Right lung (tissue), 5 donors: ENCODE data around the gene GTF2F1. TPM values are rescaled to one million over a fixed set of nuclear protein-coding genes. Genes with fewer than 3 reads are reported as not detected.
"Not testable (repeated sequence)": the region's sequence is repeated elsewhere in the genome, so short reads cannot be mapped to it uniquely, and the experiment has no call there.

Experiments
- DNase-seq, 2 donors: peaks; one replicate each; pipeline ENCODE4 v3.0.0-alpha.2; 2013
- polyA plus RNA-seq, 5 donors: library from polyadenylated mRNA; unstranded; fragments of 120-200 nt; gene quantifications; one replicate each; pipeline versions ENCODE4 v1.2.1 to v1.2.3, GENCODE V29; 2013; ENCODE audit warnings: inconsistent platforms in 1 of 5, low replicate concordance in 1 of 5; ENCODE audit not compliant: insufficient read length in 5 of 5, insufficient read depth in 1 of 5

Gene GTF2F1
- polyA plus RNA-seq, 5 donors: 62.7 to 90.2 (median 74.5) TPM

GRCh38 chr19:6393983-6394412 lies 1.0 kb upstream of the GTF2F1 start:
- no peak for DNase-seq

DNA sequence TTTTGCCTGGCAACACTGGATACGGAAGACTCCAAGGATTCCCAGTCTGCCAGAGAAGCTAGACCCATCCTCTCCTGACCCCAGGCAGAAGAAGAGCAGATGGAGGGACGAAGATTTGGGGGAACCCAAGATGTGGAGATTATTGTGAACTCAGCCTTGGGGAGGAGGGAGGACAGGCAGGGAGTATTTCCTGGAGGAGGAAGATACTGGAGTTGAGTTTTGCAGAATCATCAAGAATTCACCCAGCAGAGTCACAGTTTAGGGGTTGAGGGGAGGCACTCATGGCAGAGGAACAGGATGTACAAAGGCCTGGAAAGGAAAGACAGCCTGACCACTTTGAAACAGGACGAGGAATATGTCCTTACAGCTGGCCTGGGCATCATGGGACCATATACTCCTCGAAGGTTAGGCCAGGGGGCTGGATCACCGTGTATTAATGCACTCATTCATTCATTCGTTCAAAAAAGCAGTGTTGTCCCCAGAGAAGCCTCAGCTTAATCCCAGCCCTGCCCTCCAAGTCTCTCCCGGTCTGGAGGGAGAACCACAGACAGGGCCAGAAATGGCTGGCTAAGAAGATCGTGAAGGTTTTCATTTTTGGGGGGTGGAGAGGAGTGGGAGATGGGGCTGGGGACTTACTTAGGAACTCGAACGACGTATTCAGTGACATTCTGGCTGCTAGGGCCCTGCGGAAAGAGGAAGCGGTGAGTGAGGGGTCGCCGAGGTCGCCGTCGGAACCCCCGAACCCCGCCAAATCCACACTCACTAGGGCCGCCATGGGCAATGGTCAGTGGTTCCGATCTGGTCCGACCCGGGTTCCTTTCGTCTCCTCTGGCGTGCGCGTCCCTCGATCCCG lies 517 bp downstream of the GTF2F1 start:
- no peak for DNase-seq

DNA sequence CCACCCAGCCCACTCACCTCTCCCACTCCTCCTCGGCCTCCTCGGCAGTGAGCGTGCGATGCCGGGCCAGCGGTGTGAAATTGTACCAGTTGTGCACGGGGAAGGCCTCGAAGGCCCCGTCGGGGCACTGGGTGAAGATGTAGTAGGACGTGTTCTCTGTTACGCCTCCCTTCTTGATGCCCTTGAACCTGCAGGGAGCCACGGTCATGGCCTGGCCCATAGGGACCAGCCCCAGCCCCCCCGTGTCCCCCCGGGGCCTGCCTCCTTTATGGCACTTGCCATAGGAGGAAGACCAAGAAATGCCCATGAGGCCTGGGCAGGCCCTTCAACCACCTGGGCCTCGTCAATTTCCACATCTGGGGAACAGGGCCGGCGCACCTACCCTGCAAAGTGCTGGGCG lies 5.6 kb downstream of the GTF2F1 start:
- no peak for DNase-seq

DNA sequence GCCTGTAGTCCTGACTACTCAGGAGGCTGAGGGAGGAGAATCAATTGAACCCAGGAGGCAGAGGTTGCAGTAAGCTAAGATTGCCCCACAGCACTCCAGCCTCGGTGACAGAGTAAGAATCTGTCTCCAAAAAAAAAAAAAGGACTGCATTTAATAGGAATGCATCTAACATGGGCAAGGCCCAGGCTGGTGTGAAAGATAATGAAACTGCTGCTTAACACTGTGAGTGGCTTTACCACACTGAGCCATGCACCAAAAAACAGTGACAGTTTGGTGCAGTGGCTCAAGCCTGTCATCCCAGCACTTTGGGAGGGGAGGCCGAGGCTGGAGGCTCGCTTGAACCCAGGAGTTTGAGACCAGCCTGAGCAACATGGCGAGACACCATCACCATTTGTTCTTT lies 8.6 kb downstream of the GTF2F1 start:
- DNase-seq: no peak

DNA sequence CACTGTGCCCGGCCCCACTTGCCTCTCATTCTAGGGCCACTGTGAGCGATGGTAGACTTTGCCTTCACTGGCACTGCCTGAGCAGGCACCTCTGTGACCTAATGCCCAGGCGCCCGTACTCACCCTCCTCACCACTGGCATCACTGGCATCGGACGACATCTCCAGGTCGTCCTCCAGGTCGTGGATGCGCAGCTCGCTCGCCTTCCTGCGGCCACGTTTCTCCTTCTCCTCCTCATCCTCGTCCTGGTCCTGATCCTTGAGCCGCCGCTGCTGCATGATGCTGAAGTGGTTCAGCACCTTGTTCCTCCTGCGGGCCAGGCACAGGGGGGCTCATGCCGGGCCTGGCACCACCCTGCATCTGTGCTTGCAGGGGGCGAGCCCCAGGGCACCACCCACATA lies 9.8 kb downstream of the GTF2F1 start:
- no peak for DNase-seq

- no peak for DNase-seq
Measured at GRCh38 chr19:6381030-6381750, 11.8 kb downstream of the GTF2F1 start.

DNA sequence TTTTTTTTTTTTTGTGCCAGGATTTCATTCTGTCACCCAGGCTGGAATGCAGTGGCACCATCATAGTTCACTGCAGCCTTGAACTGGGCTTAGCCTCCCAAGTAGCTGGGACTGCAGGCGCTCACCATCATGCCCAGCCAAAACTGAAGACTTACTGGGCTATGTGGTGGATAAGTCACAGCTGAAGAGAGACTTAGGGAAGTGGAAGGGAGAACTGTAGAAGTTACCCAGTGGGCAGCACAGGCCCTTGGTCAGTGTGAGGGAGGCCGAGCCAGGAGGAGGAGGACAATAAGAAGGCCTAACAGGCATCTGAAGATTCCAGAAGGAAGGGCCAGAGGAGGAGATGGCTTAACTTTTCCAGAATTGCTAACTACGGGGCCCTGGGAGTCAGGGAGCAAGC lies 13.2 kb downstream of the GTF2F1 start:
- DNase-seq: no peak

GRCh38 chr19:6378486-6378885 lies 14.5 kb downstream of the GTF2F1 start:
- no peak for DNase-seq

- DNase-seq: no peak
Measured at GRCh38 chr19:6378041-6378440, 14.9 kb downstream of the GTF2F1 start.

- DNase-seq: no peak
Measured at GRCh38 chr19:6376512-6377190, 16.3 kb downstream of the GTF2F1 start.

DNA sequence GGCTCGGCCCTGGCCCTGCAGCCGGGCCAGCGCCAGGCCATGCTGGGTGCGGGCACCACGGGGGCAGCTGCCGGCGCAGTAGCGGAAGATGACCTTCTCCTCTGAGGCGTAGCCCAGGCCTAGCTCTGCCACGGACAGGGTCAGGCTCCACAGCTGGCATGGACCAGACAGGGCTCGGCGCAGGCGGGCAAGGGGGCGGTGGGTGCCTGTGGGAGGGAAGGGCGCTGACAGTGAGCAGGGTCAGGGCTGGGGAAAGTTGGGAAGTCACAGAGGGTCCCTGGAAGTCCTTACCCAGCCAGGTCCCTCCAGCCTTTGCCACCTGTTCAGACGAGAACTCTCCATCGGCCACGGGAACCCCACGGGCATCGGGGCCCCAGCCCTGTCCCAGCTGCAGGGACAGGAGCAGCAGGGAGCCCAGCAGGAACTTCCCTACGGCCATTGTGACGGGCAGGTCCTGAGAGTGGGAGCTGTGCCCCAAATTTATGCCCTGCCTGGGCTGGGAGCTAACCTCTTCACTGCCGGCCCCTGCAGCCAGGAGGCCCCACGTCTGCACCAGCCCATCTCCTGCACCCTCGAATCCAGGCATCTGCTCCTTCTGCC lies 17.5 kb downstream of the GTF2F1 start, which contains the start of gene PSPN:
Gene PSPN (minus strand): TSS at position 523 of the 600 bp plus-strand sequence. CDS start 84 bp downstream, at position 439.
- no peak for DNase-seq

DNA sequence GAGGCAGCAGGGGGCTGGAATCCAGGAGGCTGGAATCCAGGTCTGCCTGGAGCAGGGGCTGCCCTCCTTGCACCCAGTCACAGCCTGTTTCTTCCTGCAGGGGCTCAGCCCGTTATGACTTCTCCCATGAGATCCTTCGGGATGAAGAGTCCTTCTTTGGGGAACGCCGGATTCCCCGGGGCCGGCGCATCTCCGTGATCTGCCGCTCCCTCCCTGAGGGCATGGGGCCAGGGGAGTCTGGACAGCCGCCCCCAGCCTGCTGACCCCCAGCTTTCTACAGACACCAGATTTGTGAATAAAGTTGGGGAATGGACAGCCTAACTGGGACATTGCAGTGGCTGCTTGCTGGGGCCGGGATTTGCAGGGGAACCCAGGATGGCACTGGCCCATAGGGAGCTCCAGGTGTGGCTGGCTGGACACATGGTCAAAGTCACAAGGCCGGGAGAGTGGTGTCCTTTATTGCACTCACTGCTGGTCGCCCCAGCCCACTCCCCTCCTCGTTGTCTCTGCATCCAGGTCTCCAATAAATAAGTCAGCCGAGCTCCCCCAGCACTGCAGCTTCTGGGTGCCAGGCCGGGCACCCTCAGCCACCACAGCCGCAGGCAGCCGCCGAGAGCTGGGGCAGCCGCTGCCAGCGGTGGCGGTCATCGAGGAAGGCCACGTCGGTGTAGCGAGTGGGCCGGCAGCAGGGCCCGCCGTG lies 18.1 kb downstream of the GTF2F1 start:
- DNase-seq: no peak

DNA sequence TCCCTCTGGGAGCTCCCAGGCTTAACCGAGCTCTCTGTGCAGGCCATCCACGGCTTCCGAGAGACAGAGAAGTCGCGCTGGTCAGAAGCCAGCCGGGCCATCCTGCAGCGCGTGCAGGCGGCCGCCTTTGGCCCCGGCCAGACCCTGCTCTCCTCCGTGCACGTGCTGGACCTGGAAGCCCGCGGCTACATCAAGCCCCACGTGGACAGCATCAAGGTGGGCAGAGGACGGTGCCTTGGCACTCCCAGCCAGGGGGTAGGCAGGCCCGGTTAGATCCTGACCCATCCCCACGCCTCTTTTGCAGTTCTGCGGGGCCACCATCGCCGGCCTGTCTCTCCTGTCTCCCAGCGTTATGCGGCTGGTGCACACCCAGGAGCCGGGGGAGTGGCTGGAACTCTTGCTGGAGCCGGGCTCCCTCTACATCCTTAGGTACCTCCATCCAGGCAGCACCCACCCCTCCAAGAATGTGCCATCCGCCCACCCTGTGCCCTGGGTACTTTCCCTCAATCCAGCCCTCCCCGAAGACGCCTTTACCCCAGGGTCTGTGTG lies 18.7 kb downstream of the GTF2F1 start:
- DNase-seq: no peak

- DNase-seq: no peak
Measured at GRCh38 chr19:6373813-6374108, 19.2 kb downstream of the GTF2F1 start.

- DNase-seq: peak; percentile 98 to 99
Measured at GRCh38 chr19:6373096-6373812, 19.7 kb downstream of the GTF2F1 start.

DNA sequence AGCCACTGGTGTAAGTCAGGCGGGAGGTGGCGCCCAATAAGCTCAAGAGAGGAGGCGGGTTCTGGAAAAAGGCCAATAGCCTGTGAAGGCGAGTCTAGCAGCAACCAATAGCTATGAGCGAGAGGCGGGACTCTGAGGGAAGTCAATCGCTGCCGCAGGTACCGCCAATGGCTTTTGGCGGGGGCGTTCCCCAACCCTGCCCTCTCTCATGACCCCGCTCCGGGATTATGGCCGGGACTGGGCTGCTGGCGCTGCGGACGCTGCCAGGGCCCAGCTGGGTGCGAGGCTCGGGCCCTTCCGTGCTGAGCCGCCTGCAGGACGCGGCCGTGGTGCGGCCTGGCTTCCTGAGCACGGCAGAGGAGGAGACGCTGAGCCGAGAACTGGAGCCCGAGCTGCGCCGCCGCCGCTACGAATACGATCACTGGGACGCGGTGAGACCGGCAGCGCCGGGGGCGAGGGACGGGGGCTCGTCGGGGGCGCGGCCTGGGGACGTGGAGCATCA lies 20.3 kb downstream of the GTF2F1 start, which contains the start of gene ALKBH7:
Gene ALKBH7 (plus strand): TSS at position 201 of the 502 bp plus-strand sequence. CDS start 27 bp downstream, at position 228.
- DNase-seq: peak; percentile 99

DNA sequence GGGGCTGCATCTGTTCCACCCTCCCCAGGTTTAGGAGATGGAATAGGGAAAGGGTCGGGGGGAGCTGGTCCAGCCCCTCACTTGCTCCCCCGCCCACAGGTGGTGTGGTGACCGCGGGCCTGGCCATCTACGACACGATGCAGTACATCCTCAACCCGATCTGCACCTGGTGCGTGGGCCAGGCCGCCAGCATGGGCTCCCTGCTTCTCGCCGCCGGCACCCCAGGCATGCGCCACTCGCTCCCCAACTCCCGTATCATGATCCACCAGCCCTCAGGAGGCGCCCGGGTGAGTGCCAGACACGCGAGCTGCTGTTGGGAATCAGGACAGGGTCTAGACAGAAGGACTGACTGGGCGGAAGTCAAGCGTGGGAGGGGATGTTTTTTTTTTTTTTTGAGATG lies 28.6 kb downstream of the GTF2F1 start:
- no peak for DNase-seq

DNA sequence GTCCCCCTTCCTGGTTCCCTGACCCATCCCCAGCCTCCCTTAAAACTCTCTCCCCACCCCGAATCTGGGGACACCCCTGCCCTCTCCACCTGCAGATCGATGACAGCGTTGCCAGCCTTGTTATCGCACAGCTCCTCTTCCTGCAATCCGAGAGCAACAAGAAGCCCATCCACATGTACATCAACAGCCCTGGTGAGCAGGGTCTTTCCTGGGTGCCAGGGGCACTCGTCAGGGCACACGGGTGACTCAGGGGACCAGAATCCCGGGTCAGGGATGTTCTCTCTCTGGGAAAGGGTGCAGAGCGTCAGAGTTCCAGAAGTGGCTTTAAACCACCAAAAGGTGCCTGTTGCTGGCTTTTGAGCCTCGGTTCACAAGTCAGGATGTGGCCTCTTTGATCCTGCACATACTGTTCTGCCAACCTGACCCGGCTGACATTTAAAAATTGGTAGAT lies 30.6 kb downstream of the GTF2F1 start:
- no peak for DNase-seq

- DNase-seq: no peak
Measured at GRCh38 chr19:6362027-6362350, 31.0 kb downstream of the GTF2F1 start.

- DNase-seq: not testable (repeated sequence)
Measured at GRCh38 chr19:6360857-6361216, 32.1 kb downstream of the GTF2F1 start.
